HCT116 (cell line): ENCODE data around the gene ATG101. TPM values are rescaled to one million over a fixed set of nuclear protein-coding genes. Genes with fewer than 3 reads are reported as not detected.

ENCODE experiments used
- ATAC-seq: fragments of 200-7000 bp; cut with Tn5 transposase; 2 replicates; pipeline ENCODE4 v1.9.1; 2020; ENCODE audit warnings: mild to moderate bottlenecking, moderate library complexity
- BruUV-seq: library from RNA; stranded (reverse); fragments of 400-500 nt; replicated peaks from 2 replicates; lab custom pipeline; 2021; lab: Mats Ljungman, UMichigan
- CTCF ChIA-PET: fragments of 300-600 bp; sonication (Branson Sonifier 250); formaldehyde crosslinking; loops from one replicate; lab custom pipeline; 2021; ENCODE audit warnings: antibody characterized with exemption; lab: Charles Lee
- POLR2A ChIA-PET: fragments of 300-600, 350-600 bp; sonication (Branson Sonifier 250); formaldehyde crosslinking; loops from one replicate; lab custom pipeline; 2021; ENCODE audit warnings: antibody characterized with exemption; lab: Charles Lee
- RAD21 ChIA-PET, 2 experiments: fragments of 300-600 bp; sonication (Branson Sonifier 250); formaldehyde crosslinking; loops; one replicate each; lab custom pipeline; 2023; ENCODE audit warnings: low total read pairs in 2 of 2; ENCODE audit not compliant: uncharacterized antibody in 2 of 2, unreplicated experiment in 2 of 2, low non-redundant PET in 1 of 2; lab: Charles Lee
- DNase-seq: peaks from one replicate; pipeline ENCODE4 v3.0.0-alpha.2; 2010; ENCODE audit warnings: low read depth, low spot score
- H2AFZ ChIP-seq: fragments of 200-600 bp; shearing (Covaris generic), sonication (generic); 2 replicates; pipeline ENCODE4 v1.6.1; 2017; ENCODE audit warnings: low read depth, mixed run types, mixed read lengths, antibody characterized with exemption, low read length; ENCODE audit not compliant: poor library complexity, severe bottlenecking
- H3K27ac ChIP-seq: 2 replicates; pipeline ENCODE4 v1.5.1; 2012; ENCODE audit warnings: low read depth, low read length
- H3K27me3 ChIP-seq: fragments of 200-600 bp; sonication (generic); 2 replicates; pipeline ENCODE4 v1.6.1; 2016; ENCODE audit warnings: mixed run types, low read length, mixed read lengths; ENCODE audit not compliant: insufficient read depth
- H3K36me3 ChIP-seq, 2 experiments: fragments of 200-500 bp in 1 of 2; fragments of 200-600 bp in 1 of 2; sonication (Bioruptor generic) in 1 of 2; sonication (generic) in 1 of 2; 2 replicates each; pipeline versions ENCODE4 v1.5.1 to v1.6.1; 2014 to 2016; ENCODE audit warnings: low read length in 2 of 2, inconsistent platforms in 1 of 2, mixed read lengths in 1 of 2, mixed run types in 1 of 2; ENCODE audit not compliant: insufficient read depth in 2 of 2, control insufficient read depth in 1 of 2
- H3K4me1 ChIP-seq, 2 experiments: fragments of 200-600 bp in 1 of 2; sonication (generic) in 1 of 2; 2 replicates each; pipeline versions ENCODE4 v1.5.1 to v1.6.1; 2012 to 2017; ENCODE audit warnings: low read length in 2 of 2, inconsistent platforms in 1 of 2, mild to moderate bottlenecking in 1 of 2, mixed read lengths in 1 of 2, mixed run types in 1 of 2, moderate library complexity in 1 of 2; ENCODE audit not compliant: insufficient read depth in 2 of 2, control insufficient read depth in 1 of 2
- H3K4me2 ChIP-seq: fragments of 200-600 bp; sonication (generic); 2 replicates; pipeline ENCODE4 v1.6.1; 2017; ENCODE audit warnings: mixed run types, low read length, mixed read lengths
- H3K4me3 ChIP-seq, 2 experiments: fragments of 200-600 bp in 1 of 2; sonication (generic) in 1 of 2; replicated peaks in 1 of 2; 2 replicates each; pipeline ENCODE4 v1.5.1; 2011 to 2016; ENCODE audit warnings: low read length in 2 of 2, control low read depth in 1 of 2, low read depth in 1 of 2, mild to moderate bottlenecking in 1 of 2, mixed read lengths in 1 of 2, mixed run types in 1 of 2
- H3K79me2 ChIP-seq: fragments of 200-600 bp; sonication (generic); 2 replicates; pipeline ENCODE4 v1.6.1; 2017; ENCODE audit warnings: mild to moderate bottlenecking, mixed run types, low read length, moderate library complexity, mixed read lengths; ENCODE audit not compliant: insufficient read depth
- H3K9ac ChIP-seq: fragments of 200-600 bp; sonication (generic); 2 replicates; pipeline ENCODE4 v1.6.1; 2016; ENCODE audit warnings: low read length, mixed read lengths
- H3K9me2 ChIP-seq: fragments of 200-600 bp; sonication (generic), shearing (Covaris generic); 2 replicates; pipeline ENCODE4 v1.6.1; 2017; ENCODE audit warnings: mixed run types, mild to moderate bottlenecking, moderate library complexity; ENCODE audit not compliant: insufficient read depth
- H3K9me3 ChIP-seq, 2 experiments: fragments of 200-500 bp in 1 of 2; fragments of 200-600 bp in 1 of 2; sonication (Bioruptor generic) in 1 of 2; sonication (generic) in 1 of 2; 2 replicates each; pipeline ENCODE4 v1.6.1; 2014 to 2017; ENCODE audit warnings: low read length in 2 of 2, mixed read lengths in 2 of 2, inconsistent platforms in 1 of 2, low read depth in 1 of 2, mild to moderate bottlenecking in 1 of 2, mixed run types in 1 of 2, moderate library complexity in 1 of 2; ENCODE audit not compliant: control insufficient read depth in 1 of 2, insufficient read depth in 1 of 2
- H4K20me1 ChIP-seq: fragments of 200-600 bp; sonication (generic), shearing (Covaris generic); 2 replicates; pipeline ENCODE4 v1.6.1; 2017; ENCODE audit warnings: mixed run types, mild to moderate bottlenecking, moderate library complexity; ENCODE audit not compliant: insufficient read depth
- CEBPB ChIP-seq: IDR thresholded peaks from 2 replicates; pipeline ENCODE4 v1.6.1; 2012; ENCODE audit warnings: low read depth
- CTCF ChIP-seq, 3 experiments: fragments of 200-600 bp in 1 of 3; sonication (generic) in 1 of 3; IDR thresholded peaks in 2 of 3; conservative IDR thresholded peaks in 1 of 3; 2 replicates each; pipeline ENCODE4 v1.5.1; 2012 to 2017; ENCODE audit warnings: low read depth in 2 of 3, low read length in 2 of 3, antibody characterized with exemption in 1 of 3, borderline replicate concordance in 1 of 3, control low read depth in 1 of 3, mild to moderate bottlenecking in 1 of 3, mixed read lengths in 1 of 3, mixed run types in 1 of 3, moderate library complexity in 1 of 3; ENCODE audit not compliant: insufficient read depth in 1 of 3
- EZH2phosphoT487 ChIP-seq: fragments of 200-600 bp; IDR thresholded peaks from 2 replicates; pipeline ENCODE4 v1.6.1; 2018; ENCODE audit warnings: antibody characterized with exemption, borderline replicate concordance
- JUND ChIP-seq: IDR thresholded peaks from 2 replicates; pipeline ENCODE4 v1.6.1; 2012
- TCF7L2 ChIP-seq: IDR thresholded peaks from 2 replicates; pipeline ENCODE4 v1.7.0; 2011; ENCODE audit warnings: borderline replicate concordance, inconsistent platforms; ENCODE audit not compliant: insufficient read depth, insufficient read length; ENCODE audit errors: extremely low read depth
- YY1 ChIP-seq: IDR thresholded peaks from 2 replicates; pipeline ENCODE4 v1.6.1; 2011; ENCODE audit warnings: low read length, low read depth, moderate library complexity, mild to moderate bottlenecking; ENCODE audit not compliant: insufficient replicate concordance; ENCODE audit errors: extremely low read depth
- intact Hi-C: fragments of 100-400 bp; cut with micrococcal nuclease; formaldehyde crosslinking; loops from 2 replicates; pipeline ENCODE4 v1.10.0; 2022
- total RNA-seq: library from RNA; stranded (reverse); gene quantifications from one replicate; pipeline ENCODE4 v1.2.1, GENCODE V29; 2021; ENCODE audit not compliant: unreplicated experiment

Gene ATG101
- total RNA-seq, 1 experiment from 2014 or later: 49.2 TPM

- H3K4me3 ChIP-seq: no peak overlapping the region
- BruUV-seq: no TSS peak
- H4K20me1 ChIP-seq: no peaks in the 10 kb centered on the region
- H3K9ac ChIP-seq: no peak overlapping the region
- RAD21 ChIA-PET: no interaction called here
- H3K27ac ChIP-seq: no peak overlapping the region
- H3K9me3 ChIP-seq: no peaks in the 10 kb centered on the region
- CTCF ChIA-PET: interaction anchor here (1.0 to 1.3 kb wide), 2 partner anchors 63 kb away, joined by 3 to 5 read pairs; no protein-coding TSS in a partner anchor
- no peak for DNase-seq
- no peaks in the 10 kb centered on the region for H3K9me2 ChIP-seq
- H2AFZ ChIP-seq: no peak overlapping the region
- POLR2A ChIA-PET: no interaction called here
- intact Hi-C loops: no loop called here
- ATAC-seq: no peak
- H3K4me1 ChIP-seq: peaks cover 7 to 10% of the 10 kb centered on the region in 2 experiments
- H3K36me3 ChIP-seq: no peaks in the 10 kb centered on the region
- no peak for TF ChIP-seq CTCF (IDR thresholded peaks at IDR 0.05 in 2 of 3, conservative IDR thresholded peaks at IDR 0.05 in 1 of 3; ENCODE audit: borderline replicate concordance in 1 of 3, insufficient read depth in 1 of 3, low read depth in 2 of 3, low read length in 2 of 3)
- no peak for TF ChIP-seq EZH2phosphoT487
- TF ChIP-seq, all 23 proteins: peak for 0
- no peaks in the 10 kb centered on the region for H3K79me2 ChIP-seq
- no peak overlapping the region for H3K4me2 ChIP-seq
- H3K27me3 ChIP-seq: peaks cover 27% of the 10 kb centered on the region
Observed at GRCh38 chr12:52087961-52088820, 18.4 kb downstream of the ATG101 start.

GRCh38 chr12:52089491-52089890 lies 19.7 kb downstream of the ATG101 start:
- Histone ChIP-seq H2AFZ (no peak overlapping the region), H4K20me1 (no peaks in the 10 kb centered on the region), H3K27me3 (peaks cover 27% of the 10 kb centered on the region), H3K79me2 (no peaks in the 10 kb centered on the region), H3K9ac (no peak overlapping the region), H3K27ac (no peak overlapping the region), H3K4me1 (peaks cover 7 to 10% of the 10 kb centered on the region in 2 experiments), H3K4me2 (no peak overlapping the region), H3K4me3 (no peak overlapping the region), H3K9me3 (no peaks in the 10 kb centered on the region), H3K9me2 (no peaks in the 10 kb centered on the region), H3K36me3 (no peaks in the 10 kb centered on the region)
- BruUV-seq: no TSS peak
- DNase-seq: no peak
- intact Hi-C loops: no loop called here
- ChIA-PET POLR2A (no interaction called here), CTCF (interaction anchor here (1.0 kb wide), 1 partner anchor 64 kb away, joined by 3 read pairs; no protein-coding TSS in a partner anchor), RAD21 (no interaction called here)
- ATAC-seq: no peak
- TF ChIP-seq YY1 (no peak), CEBPB (no peak), JUND (no peak), TCF7L2 (no peak)
